Cardiac muscle cell (in vitro differentiated cells and primary cell): ENCODE measurements around the gene INTS2. TPM values are rescaled to one million over a fixed set of nuclear protein-coding genes. Genes with fewer than 3 reads are reported as not detected.
A peak's percentile ranks its signal among the peaks of the same experiment; 100 is the strongest.
"Not testable (repeated sequence)": the region's sequence is repeated elsewhere in the genome, so short reads cannot be mapped to it uniquely, and the experiment has no call there.

Source experiments
- DNase-seq, 2 donors: peaks; one replicate each; pipeline versions ENCODE4 v3.0.0 to v3.0.0-alpha.2; 2010 to 2017; ENCODE audit warnings: low read depth in 1 of 2, low spot score in 1 of 2
- H3K27ac ChIP-seq: fragments of 200-600 bp; sonication (generic); 2 replicates; pipeline ENCODE4 v1.5.1; 2016
- H3K27me3 ChIP-seq: fragments of 200-600 bp; sonication (generic); 2 replicates; pipeline ENCODE4 v1.6.0; 2016; ENCODE audit warnings: control low read depth
- H3K36me3 ChIP-seq: fragments of 200-600 bp; sonication (generic); 2 replicates; pipeline ENCODE4 v1.5.1; 2016; ENCODE audit warnings: control low read depth
- H3K4me1 ChIP-seq: fragments of 200-600 bp; sonication (generic); 2 replicates; pipeline ENCODE4 v1.8.1; 2017; ENCODE audit warnings: low read depth, mild to moderate bottlenecking, mixed run types
- H3K4me3 ChIP-seq: fragments of 200-600 bp; sonication (generic); 2 replicates; pipeline ENCODE4 v1.5.1; 2016; ENCODE audit warnings: mild to moderate bottlenecking
- H3K9me3 ChIP-seq: fragments of 200-600 bp; sonication (generic); 2 replicates; pipeline ENCODE4 v1.5.1; 2017; ENCODE audit warnings: low read depth, mild to moderate bottlenecking, control low read depth
- polyA plus RNA-seq: library from polyadenylated mRNA; unstranded; fragments of >200 nt; fragmentation: Nextera tagmentation; extraction: Ambion mirVana; gene quantifications from 2 replicates; pipeline ENCODE4 v1.2.1, GENCODE V29; 2016
- total RNA-seq: library from RNA; depleted of rRNA; stranded (reverse); fragments of >200 nt; gene quantifications from 2 replicates; pipeline ENCODE4 v1.2.3, GENCODE V29; 2016
- TF ChIP-seq, protein P1 (sequence below): IDR thresholded peaks from 2 replicates; pipeline ENCODE4 v1.5.1; 2012; ENCODE audit warnings: low read depth, mild to moderate bottlenecking, low read length

The INTS2 gene
- total and polyA plus RNA-seq, 2 experiments from 2014 or later, result 4.2 to 12.9 TPM

- H3K4me3 ChIP-seq, result no peak overlapping the region
- no peaks in the 10 kb centered on the region for H3K9me3 ChIP-seq
- DNase-seq, result no peak
- peaks cover 42% of the 10 kb centered on the region for H3K36me3 ChIP-seq
- TF ChIP-seq, protein P1, sequence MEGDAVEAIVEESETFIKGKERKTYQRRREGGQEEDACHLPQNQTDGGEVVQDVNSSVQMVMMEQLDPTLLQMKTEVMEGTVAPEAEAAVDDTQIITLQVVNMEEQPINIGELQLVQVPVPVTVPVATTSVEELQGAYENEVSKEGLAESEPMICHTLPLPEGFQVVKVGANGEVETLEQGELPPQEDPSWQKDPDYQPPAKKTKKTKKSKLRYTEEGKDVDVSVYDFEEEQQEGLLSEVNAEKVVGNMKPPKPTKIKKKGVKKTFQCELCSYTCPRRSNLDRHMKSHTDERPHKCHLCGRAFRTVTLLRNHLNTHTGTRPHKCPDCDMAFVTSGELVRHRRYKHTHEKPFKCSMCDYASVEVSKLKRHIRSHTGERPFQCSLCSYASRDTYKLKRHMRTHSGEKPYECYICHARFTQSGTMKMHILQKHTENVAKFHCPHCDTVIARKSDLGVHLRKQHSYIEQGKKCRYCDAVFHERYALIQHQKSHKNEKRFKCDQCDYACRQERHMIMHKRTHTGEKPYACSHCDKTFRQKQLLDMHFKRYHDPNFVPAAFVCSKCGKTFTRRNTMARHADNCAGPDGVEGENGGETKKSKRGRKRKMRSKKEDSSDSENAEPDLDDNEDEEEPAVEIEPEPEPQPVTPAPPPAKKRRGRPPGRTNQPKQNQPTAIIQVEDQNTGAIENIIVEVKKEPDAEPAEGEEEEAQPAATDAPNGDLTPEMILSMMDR, result no peak
- H3K27me3 ChIP-seq, result no peaks in the 10 kb centered on the region
- H3K27ac ChIP-seq, result no peak overlapping the region
- H3K4me1 ChIP-seq, result no peaks in the 10 kb centered on the region
Observed at GRCh38 chr17:61868074-61868473, 59.7 kb downstream of the INTS2 start.

DNA sequence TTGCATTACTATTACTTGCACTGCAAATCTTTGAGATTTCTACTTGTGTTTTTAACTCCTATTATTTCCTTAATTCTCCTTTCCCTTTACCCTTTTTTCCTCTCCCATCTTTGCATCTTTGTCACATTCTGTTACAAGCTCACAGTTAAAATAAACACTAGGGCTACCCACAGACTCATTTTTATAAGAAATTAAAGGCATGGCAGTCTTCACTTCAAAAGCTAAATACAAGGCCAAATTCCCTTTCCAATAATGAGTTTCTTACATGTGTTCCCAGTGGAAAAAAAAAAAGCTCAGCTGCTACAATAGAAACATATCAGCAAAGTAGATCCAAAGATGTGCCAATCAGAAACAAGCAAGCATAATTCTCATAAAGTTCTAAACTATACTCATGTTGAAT lies 60.7 kb downstream of the INTS2 start:
- Histone ChIP-seq H3K27me3 (no peaks in the 10 kb centered on the region), H3K4me1 (peaks cover 5% of the 10 kb centered on the region), H3K27ac (no peak overlapping the region), H3K36me3 (peaks cover 40% of the 10 kb centered on the region), H3K9me3 (no peaks in the 10 kb centered on the region), H3K4me3 (no peak overlapping the region)
- TF ChIP-seq, protein P1, result no peak
- no peak for DNase-seq

- DNase-seq, result no peak
- no peaks in the 10 kb centered on the region for H3K9me3 ChIP-seq
- H3K4me3 ChIP-seq, result peak overlapping the region; percentile 74
- H3K4me1 ChIP-seq, result peaks cover 7% of the 10 kb centered on the region
- no peaks in the 10 kb centered on the region for H3K27me3 ChIP-seq
- H3K36me3 ChIP-seq, result peaks cover 17% of the 10 kb centered on the region
- TF ChIP-seq, protein P1, result no peak
- H3K27ac ChIP-seq, result peak overlapping the region; percentile 86
Observed at GRCh38 chr17:61863801-61864126, 64.0 kb downstream of the INTS2 start.

- H3K4me3 ChIP-seq, result peak within 1 kb of the TSS; percentile 74
- H3K9me3 ChIP-seq, result no peaks in the 10 kb centered on the region
- H3K27me3 ChIP-seq, result no peaks in the 10 kb centered on the region
- TF ChIP-seq, protein P1, result no peak
- peaks cover 7% of the 10 kb centered on the region for H3K4me1 ChIP-seq
- peak within 1 kb of the TSS; percentile 92 for H3K27ac ChIP-seq
- peaks cover 13% of the 10 kb centered on the region for H3K36me3 ChIP-seq
- peak; percentile 96 for DNase-seq
Observed at GRCh38 chr17:61862975-61863800, 64.6 kb downstream of the INTS2 start, which contains the start of gene BRIP1. BRIP1 (minus strand) TSS chr17:61863528; CDS start chr17:61861539, 1,989 bp downstream.

DNA sequence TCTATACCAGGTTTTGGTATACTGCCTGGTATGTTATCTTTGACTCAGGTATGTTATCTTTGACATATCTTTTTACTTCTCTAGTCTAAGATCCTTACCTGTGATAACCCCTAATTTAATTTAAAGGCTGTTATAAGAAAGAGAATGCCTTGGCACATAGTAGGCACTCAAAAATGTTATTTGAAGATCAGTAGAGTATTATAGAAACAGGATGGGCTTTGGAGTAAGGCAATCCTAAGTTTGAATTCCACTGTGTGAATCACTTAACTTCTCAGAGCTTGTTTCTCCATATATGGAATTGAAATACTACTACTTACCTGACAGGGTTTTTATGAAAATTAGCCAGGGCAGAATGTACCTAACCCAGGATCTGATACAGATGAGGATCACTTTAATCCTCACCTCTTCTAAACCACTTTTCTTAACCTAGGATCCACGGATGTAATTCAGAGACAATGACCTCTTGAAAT lies 65.6 kb downstream of the INTS2 start:
- H3K9me3 ChIP-seq, result no peaks in the 10 kb centered on the region
- peak; percentile 1 to 16 for DNase-seq
- peaks cover 7% of the 10 kb centered on the region for H3K4me1 ChIP-seq
- H3K4me3 ChIP-seq, result peak overlapping the region; percentile 74
- H3K36me3 ChIP-seq, result peaks cover 2% of the 10 kb centered on the region
- no peaks in the 10 kb centered on the region for H3K27me3 ChIP-seq
- TF ChIP-seq, protein P1, result no peak
- H3K27ac ChIP-seq, result peak overlapping the region; percentile 92

- not testable (repeated sequence) for H3K27ac ChIP-seq, DNase-seq, H3K4me1 ChIP-seq, H3K4me3 ChIP-seq, H3K36me3 ChIP-seq, H3K9me3 ChIP-seq, H3K27me3 ChIP-seq
Observed at GRCh38 chr17:61860397-61860796, 67.4 kb downstream of the INTS2 start.
